Upper lobe of left lung (tissue), 6 donors: Measurements from ENCODE around the gene SDK1. TPM values are rescaled to one million over a fixed set of nuclear protein-coding genes. Genes with fewer than 3 reads are reported as not detected.

ENCODE experiments used
- ATAC-seq, 2 donors: fragments of 200-7000 bp; cut with Tn5 transposase; one replicate each; pipeline ENCODE4 v1.9.1; 2022; ENCODE audit warnings: mild to moderate bottlenecking in 2 of 2, moderate library complexity in 2 of 2; ENCODE audit not compliant: low FRiP score in 2 of 2
- DNase-seq, 2 donors: peaks; one replicate each; pipeline ENCODE4 v3.0.0-alpha.2; 2019 to 2020
- H3K27ac ChIP-seq, 4 donors: fragments of 200-600 bp; sonication (generic); one replicate each; pipeline ENCODE4 v1.5.1; 2016 to 2019
- H3K27me3 ChIP-seq, 4 donors: fragments of 200-600 bp; sonication (generic); one replicate each; pipeline ENCODE4 v1.5.1; 2017 to 2019
- H3K36me3 ChIP-seq, 4 donors: fragments of 200-600 bp; sonication (generic); one replicate each; pipeline ENCODE4 v1.5.1; 2016 to 2019
- H3K4me1 ChIP-seq, 4 donors: fragments of 200-600 bp; sonication (generic); one replicate each; pipeline ENCODE4 v1.5.1; 2018 to 2019
- H3K4me3 ChIP-seq, 4 donors: fragments of 200-600 bp; sonication (generic); one replicate each; pipeline ENCODE4 v1.5.1; 2017 to 2019; ENCODE audit warnings: mild to moderate bottlenecking in 2 of 4, moderate library complexity in 1 of 4
- H3K9me3 ChIP-seq, 4 donors: fragments of 200-600 bp; sonication (generic); one replicate each; pipeline ENCODE4 v1.5.1; 2018 to 2019
- CTCF ChIP-seq, 6 experiments: fragments of 450-650 bp in 4 of 6; fragments of 200-600 bp in 2 of 6; sonication (generic) in 2 of 6; IDR thresholded peaks; one replicate each; pipeline ENCODE4 v1.5.1; 2016 to 2019; ENCODE audit warnings: antibody characterized with exemption in 6 of 6
- EP300 ChIP-seq, 4 donors: sonication (generic); formaldehyde crosslinking; IDR thresholded peaks; one replicate each; pipeline ENCODE4 v1.5.1; 2017; ENCODE audit warnings: antibody characterized with exemption in 4 of 4, control low read depth in 2 of 4
- POLR2A ChIP-seq, 4 donors: fragments of 450-650 bp; IDR thresholded peaks; one replicate each; pipeline ENCODE4 v1.5.1; 2016 to 2017; ENCODE audit warnings: antibody characterized with exemption in 4 of 4, mild to moderate bottlenecking in 2 of 4
- POLR2AphosphoS5 ChIP-seq, 2 donors: sonication (generic); formaldehyde crosslinking; IDR thresholded peaks; one replicate each; pipeline ENCODE4 v1.5.1; 2017; ENCODE audit warnings: antibody characterized with exemption in 2 of 2
- WGBS, 2 donors: methylation state at CpG; one replicate each; pipeline ENCODE4 v1.1.5; 2017 to 2018; 5-methylcytosine and 5-hydroxymethylcytosine counted together
- total RNA-seq, 6 donors: library from RNA; depleted of rRNA in 4 of 6; stranded (reverse); fragments of >200 nt in 4 of 6; gene quantifications; one replicate each; pipeline versions ENCODE4 v1.1.0 to v1.2.1, GENCODE V29; 2016 to 2021
- donor health status: DM: no; HTN: no; CAD: no; lungs with moderate emphysema.
- donor health status: DM: no; HTN: yes; CAD: no; lungs with severe emphysema.

SDK1 gene
- total RNA-seq, 6 donors from 2014 or later, result 9.3 to 90.1 (median 11.8) TPM

DNA sequence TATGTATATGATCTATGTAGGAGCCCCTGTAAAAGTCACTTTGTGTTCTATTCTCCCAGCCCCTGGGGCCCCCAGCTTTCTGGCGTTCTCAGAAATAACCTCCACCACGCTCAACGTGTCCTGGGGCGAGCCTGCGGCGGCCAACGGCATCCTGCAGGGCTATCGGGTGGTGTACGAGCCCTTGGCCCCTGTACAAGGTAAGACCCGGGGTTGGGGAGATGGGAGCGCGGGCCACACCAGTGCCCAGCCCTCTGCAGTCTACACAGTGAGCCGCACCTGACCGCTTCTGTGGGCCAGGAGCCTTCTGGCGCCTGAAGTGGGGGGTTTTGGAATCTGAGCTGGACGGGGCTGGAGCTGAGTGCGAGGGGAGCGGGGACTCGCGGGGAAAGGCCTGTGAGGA lies 908.9 kb downstream of the SDK1 start:
- ATAC-seq, result peak in 1 of 2 donors; percentile 20
- Histone ChIP-seq H3K4me3 (no peak overlapping the region), H3K27me3 (no peaks in the 10 kb centered on the region), H3K36me3 (peaks cover 0 to 3% (median 0%) of the 10 kb centered on the region in 4 donors), H3K27ac (no peak overlapping the region), H3K9me3 (no peaks in the 10 kb centered on the region), H3K4me1 (no peaks in the 10 kb centered on the region)
- WGBS, 2 donors, result 96 to 97% methylated on average over 14 to 20 of the region's 20 CpGs
- DNase-seq, result peak in 1 of 2 donors; percentile 70
- TF ChIP-seq POLR2AphosphoS5 (IDR thresholded peaks at IDR 0.05) (no peak), POLR2A (IDR thresholded peaks at IDR 0.05) (no peak), EP300 (IDR thresholded peaks at IDR 0.05) (no peak), CTCF (IDR thresholded peaks at IDR 0.05) (no peak)

- TF ChIP-seq CTCF (IDR thresholded peaks at IDR 0.05) (no peak), POLR2A (IDR thresholded peaks at IDR 0.05) (no peak), POLR2AphosphoS5 (IDR thresholded peaks at IDR 0.05) (no peak), EP300 (IDR thresholded peaks at IDR 0.05) (no peak)
- ATAC-seq, result no peak
- 88 to 89% methylated on average over 13 of the region's 13 CpGs for WGBS, 2 donors
Observed at GRCh38 chr7:4210821-4211220, 909.8 kb downstream of the SDK1 start.

DNA sequence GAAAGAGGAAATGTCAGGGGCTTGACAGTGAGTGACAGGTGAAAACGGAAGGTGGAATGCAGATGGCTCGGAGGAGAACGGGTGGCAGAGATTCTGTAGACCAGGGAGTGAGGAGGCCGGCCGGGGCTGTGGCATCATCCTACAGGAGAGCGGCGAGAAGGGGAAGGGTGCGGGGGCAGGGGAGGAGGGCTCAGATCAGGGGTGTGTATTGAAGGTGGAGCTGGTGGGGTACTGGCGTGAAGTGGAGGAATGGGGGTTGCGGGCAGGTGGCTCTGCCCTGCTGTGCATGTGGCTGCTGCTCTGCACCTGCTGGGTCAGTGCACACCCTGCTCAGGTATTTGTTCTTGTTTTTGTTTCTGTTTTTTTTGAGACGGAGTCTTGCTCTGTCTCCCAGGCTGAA lies 910.2 kb downstream of the SDK1 start:
- Histone ChIP-seq H3K4me1 (no peaks in the 10 kb centered on the region), H3K4me3 (no peak overlapping the region), H3K36me3 (peaks cover 0 to 3% (median 0%) of the 10 kb centered on the region in 4 donors), H3K9me3 (no peaks in the 10 kb centered on the region), H3K27me3 (no peaks in the 10 kb centered on the region), H3K27ac (no peak overlapping the region)
- no peak for ATAC-seq
- DNase-seq, result no peak
- WGBS, 2 donors, result 83 to 91% methylated on average over 11 of the region's 11 CpGs
- TF ChIP-seq POLR2A (IDR thresholded peaks at IDR 0.05) (no peak), POLR2AphosphoS5 (IDR thresholded peaks at IDR 0.05) (no peak), CTCF (IDR thresholded peaks at IDR 0.05) (no peak), EP300 (IDR thresholded peaks at IDR 0.05) (no peak)

More at GRCh38 chr7:4210821-4211220, 909.8 kb downstream of the SDK1 start:
- H3K36me3 ChIP-seq, result peaks cover 0 to 3% (median 0%) of the 10 kb centered on the region in 4 donors
- DNase-seq, result no peak
- H3K4me1 ChIP-seq, result no peaks in the 10 kb centered on the region
- no peak overlapping the region for H3K27ac ChIP-seq
- H3K4me3 ChIP-seq, result no peak overlapping the region
- H3K27me3 ChIP-seq, result no peaks in the 10 kb centered on the region
- no peaks in the 10 kb centered on the region for H3K9me3 ChIP-seq

- 91% methylated on average over 12 of the region's 12 CpGs for WGBS, 2 donors
- Histone ChIP-seq H3K4me3 (no peak overlapping the region), H3K36me3 (peaks cover 0 to 3% (median 0%) of the 10 kb centered on the region in 4 donors), H3K4me1 (no peaks in the 10 kb centered on the region), H3K27me3 (no peaks in the 10 kb centered on the region), H3K9me3 (no peaks in the 10 kb centered on the region), H3K27ac (no peak overlapping the region)
- TF ChIP-seq EP300 (IDR thresholded peaks at IDR 0.05), result no peak
- TF ChIP-seq POLR2AphosphoS5 (IDR thresholded peaks at IDR 0.05), result no peak
- no peak for TF ChIP-seq POLR2A (IDR thresholded peaks at IDR 0.05)
- no peak for TF ChIP-seq CTCF (IDR thresholded peaks at IDR 0.05)
- ATAC-seq (no peak), DNase-seq (no peak)
Observed at GRCh38 chr7:4212376-4212775, 911.3 kb downstream of the SDK1 start.
